IPS-20b (cell line): ENCODE data around the gene CD300C.
"Not testable (repeated sequence)": the region's sequence is repeated elsewhere in the genome, so short reads cannot be mapped to it uniquely, and the experiment has no call there.

Source experiments
- H3K27ac ChIP-seq: one replicate; pipeline ENCODE4 v1.5.1; 2013; ENCODE audit warnings: low read length
- H3K27me3 ChIP-seq: 2 replicates; pipeline ENCODE4 v1.6.1; 2013; ENCODE audit warnings: mild to moderate bottlenecking, low read length, inconsistent platforms; ENCODE audit not compliant: insufficient read depth
- H3K36me3 ChIP-seq: 2 replicates; pipeline ENCODE4 v1.6.1; 2013; ENCODE audit warnings: low read depth, mild to moderate bottlenecking, inconsistent platforms, low read length, moderate library complexity; ENCODE audit not compliant: insufficient read depth
- H3K4me1 ChIP-seq: 2 replicates; pipeline ENCODE4 v1.6.1; 2013; ENCODE audit warnings: mild to moderate bottlenecking, control low read depth, inconsistent platforms, low read length, moderate library complexity; ENCODE audit not compliant: insufficient read depth
- H3K4me3 ChIP-seq: 2 replicates; pipeline ENCODE4 v1.5.1; 2013; ENCODE audit warnings: mild to moderate bottlenecking, low read length, inconsistent platforms
- H3K9ac ChIP-seq: 2 replicates; pipeline ENCODE4 v1.6.1; 2013; ENCODE audit warnings: low read depth, mild to moderate bottlenecking, inconsistent platforms, low read length, moderate library complexity
- H3K9me3 ChIP-seq: 2 replicates; pipeline ENCODE4 v1.6.1; 2013; ENCODE audit warnings: mild to moderate bottlenecking, low read depth, low read length, inconsistent platforms; ENCODE audit not compliant: insufficient read depth

CD300C gene

DNA sequence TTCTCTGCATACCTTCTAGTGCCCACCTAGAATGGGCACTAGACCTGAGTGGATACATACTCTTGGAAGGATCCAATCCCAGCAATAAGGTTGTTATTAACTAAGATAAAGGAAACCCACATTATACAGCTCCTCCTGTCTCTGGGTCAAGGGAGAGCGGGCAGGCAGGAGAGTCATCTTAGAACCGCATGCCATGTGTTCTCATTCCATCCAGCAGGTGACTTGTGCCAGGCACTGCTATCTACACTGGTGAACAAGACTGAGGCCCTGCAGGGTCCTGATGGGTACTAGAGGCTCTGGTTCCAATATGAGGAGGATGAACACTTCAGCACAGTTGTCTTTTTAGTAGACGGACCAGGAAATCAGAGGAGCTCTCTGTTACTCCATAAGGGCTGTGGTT lies 27.3 kb upstream of the CD300C start:
- Histone ChIP-seq H3K27ac (no peak overlapping the region), H3K4me3 (no peak overlapping the region), H3K4me1 (no peaks in the 10 kb centered on the region), H3K9ac (no peak overlapping the region), H3K9me3 (no peaks in the 10 kb centered on the region), H3K27me3 (peaks cover 5% of the 10 kb centered on the region; the same call in 1 of the 2 replicates), H3K36me3 (no peaks in the 10 kb centered on the region)

DNA sequence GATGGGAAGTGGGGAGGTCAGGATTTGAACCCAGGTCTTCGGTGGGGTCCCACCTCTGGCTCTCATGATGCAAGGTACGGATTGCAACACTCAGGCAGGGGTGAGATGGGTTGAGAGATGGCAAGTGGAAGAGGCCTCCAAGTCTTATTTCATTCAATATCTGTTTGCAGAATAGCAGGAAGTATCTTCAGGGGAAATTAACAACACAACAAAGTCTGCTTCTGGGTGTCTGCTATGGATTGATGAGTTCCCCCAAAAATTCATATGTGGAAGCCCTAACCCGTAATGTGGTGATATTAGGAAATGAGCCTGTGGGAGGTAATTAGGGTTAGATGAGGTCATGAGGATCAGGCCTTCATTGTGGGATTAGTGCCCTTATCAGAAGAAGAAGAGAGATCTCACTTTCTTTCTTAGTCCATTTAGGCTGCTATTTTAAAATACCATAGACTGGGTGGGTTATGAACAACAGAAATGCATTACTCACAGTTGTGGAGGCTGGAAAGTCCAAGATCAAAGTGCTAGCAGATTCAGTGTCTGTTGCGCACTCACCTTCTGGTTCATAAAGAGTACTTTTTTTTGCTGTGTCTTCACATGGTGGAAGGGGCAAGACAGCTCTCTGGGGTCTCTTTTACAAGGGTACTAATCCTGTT lies 25.8 kb upstream of the CD300C start:
- Histone ChIP-seq H3K36me3 (no peaks in the 10 kb centered on the region), H3K4me3 (no peak overlapping the region), H3K27me3 (peaks cover 5% of the 10 kb centered on the region; the same call in 1 of the 2 replicates), H3K9ac (no peak overlapping the region), H3K27ac (no peak overlapping the region), H3K9me3 (no peaks in the 10 kb centered on the region), H3K4me1 (no peaks in the 10 kb centered on the region)

- Histone ChIP-seq H3K27me3 (peaks cover 5% of the 10 kb centered on the region; the same call in 1 of the 2 replicates), H3K27ac (no peak overlapping the region), H3K36me3 (no peaks in the 10 kb centered on the region), H3K4me3 (no peak overlapping the region), H3K9me3 (no peaks in the 10 kb centered on the region), H3K9ac (no peak overlapping the region), H3K4me1 (no peaks in the 10 kb centered on the region)
Measured at GRCh38 chr17:74569020-74570003, 23.4 kb upstream of the CD300C start.

- no peaks in the 10 kb centered on the region for H3K4me1 ChIP-seq
- no peaks in the 10 kb centered on the region for H3K27me3 ChIP-seq
- no peak overlapping the region for H3K4me3 ChIP-seq
- no peak overlapping the region for H3K27ac ChIP-seq
- no peak overlapping the region for H3K9ac ChIP-seq
- H3K36me3 ChIP-seq, result no peaks in the 10 kb centered on the region
- no peaks in the 10 kb centered on the region for H3K9me3 ChIP-seq
Measured at GRCh38 chr17:74568106-74568873, 22.4 kb upstream of the CD300C start.

DNA sequence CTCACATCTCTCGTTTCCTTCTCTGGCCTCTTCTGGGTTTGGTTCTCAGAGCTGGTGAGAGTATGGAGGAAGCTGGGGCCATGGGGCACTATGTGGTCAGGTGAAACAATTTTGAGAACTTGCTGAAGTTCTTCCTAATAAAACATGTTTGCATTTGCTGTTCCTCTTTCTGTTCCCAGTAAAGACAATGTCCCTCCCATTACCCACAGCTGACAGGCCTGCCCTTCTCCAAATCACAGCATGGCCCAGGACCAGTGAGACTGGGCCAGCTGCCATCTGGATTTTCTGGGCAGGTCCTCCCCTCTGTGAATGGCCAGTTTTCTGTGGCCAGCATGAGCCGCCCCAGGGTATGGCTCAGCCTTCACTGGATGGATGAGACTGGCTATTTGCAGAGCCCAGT lies 21.5 kb upstream of the CD300C start, which contains the start of gene CD300H:
CD300H (minus strand) TSS at position 113 of the 400 bp plus-strand sequence.
- Histone ChIP-seq H3K9me3 (no peaks in the 10 kb centered on the region), H3K27me3 (no peaks in the 10 kb centered on the region), H3K4me1 (no peaks in the 10 kb centered on the region), H3K4me3 (no peak within 1 kb of the TSS), H3K9ac (no peak within 1 kb of the TSS), H3K36me3 (no peaks in the 10 kb centered on the region), H3K27ac (no peak within 1 kb of the TSS)

DNA sequence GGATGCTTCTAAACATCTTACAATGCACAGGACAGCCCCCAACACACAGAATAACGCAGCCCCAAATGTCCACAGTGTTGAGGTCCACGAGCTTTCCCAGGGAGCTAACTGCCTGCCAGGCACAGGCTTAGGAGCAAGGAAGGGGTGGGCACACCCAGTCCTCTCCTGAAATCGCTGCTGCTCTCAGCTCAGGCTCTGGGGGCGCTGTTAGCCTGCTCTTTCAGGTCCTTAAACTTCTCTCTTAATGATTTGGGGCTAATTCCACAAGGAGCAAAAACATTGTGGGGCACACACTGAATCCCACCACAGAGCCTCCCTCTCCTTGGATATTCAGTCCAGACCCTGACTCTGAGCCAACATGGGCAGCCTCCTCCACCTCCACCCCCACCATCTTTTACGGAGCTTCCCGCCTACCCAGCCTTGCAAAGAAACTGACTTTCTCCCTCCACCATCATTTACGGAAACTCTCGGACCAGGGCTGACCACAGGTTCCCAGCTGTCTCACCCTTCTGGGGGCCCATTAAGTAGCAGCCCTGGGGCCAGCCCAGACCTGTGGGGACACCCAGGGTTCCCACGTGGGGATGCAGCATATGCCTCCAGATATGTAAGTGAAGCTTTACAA lies 20.3 kb upstream of the CD300C start:
- Histone ChIP-seq H3K27me3 (peaks cover 6% of the 10 kb centered on the region), H3K4me3 (no peak overlapping the region), H3K27ac (no peak overlapping the region), H3K4me1 (no peaks in the 10 kb centered on the region), H3K9ac (no peak overlapping the region), H3K9me3 (no peaks in the 10 kb centered on the region), H3K36me3 (no peaks in the 10 kb centered on the region)

DNA sequence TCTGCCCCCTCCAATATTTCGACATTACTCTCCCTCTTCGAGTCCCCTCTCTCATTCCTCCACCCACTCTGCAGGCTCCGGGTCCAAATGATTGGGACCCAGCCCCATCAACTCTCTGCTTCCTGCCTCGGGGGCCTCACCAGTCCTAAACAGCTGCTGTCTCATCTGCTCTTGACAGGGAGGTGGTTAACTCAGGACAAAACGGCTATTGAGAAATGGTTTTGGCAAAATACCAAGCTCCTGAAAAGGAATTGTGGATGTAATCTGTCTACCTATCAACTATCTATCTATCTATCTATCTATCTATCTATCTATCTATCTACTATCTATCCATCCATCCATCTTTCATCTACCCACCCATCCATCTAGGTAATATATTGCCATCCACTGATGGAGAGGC lies 19.2 kb upstream of the CD300C start:
- Histone ChIP-seq H3K4me1 (no peaks in the 10 kb centered on the region), H3K27me3 (peaks cover 16% of the 10 kb centered on the region), H3K4me3 (no peak overlapping the region), H3K9me3 (no peaks in the 10 kb centered on the region), H3K27ac (no peak overlapping the region), H3K36me3 (no peaks in the 10 kb centered on the region), H3K9ac (no peak overlapping the region)

DNA sequence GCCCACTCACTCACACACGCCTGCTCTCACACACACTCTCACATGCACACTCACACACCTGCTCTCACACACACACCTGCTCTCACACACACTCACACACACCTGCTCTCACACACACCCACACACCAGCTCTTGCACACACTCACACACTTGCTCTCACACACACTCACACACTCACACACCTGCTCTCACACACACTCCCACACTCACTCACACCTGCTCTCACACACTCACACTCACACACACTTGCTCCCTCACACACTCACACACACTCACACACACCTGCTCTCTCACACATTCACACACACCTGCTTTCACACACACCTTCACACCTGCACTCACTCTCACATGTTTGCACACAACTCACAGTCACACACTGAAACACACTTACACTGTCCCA lies 17.4 kb upstream of the CD300C start:
- H3K4me3 ChIP-seq, result no peak overlapping the region
- no peaks in the 10 kb centered on the region for H3K36me3 ChIP-seq
- peaks cover under 1% of the 10 kb centered on the region; the same call in 1 of the 2 replicates for H3K4me1 ChIP-seq
- no peaks in the 10 kb centered on the region for H3K9me3 ChIP-seq
- no peak overlapping the region for H3K9ac ChIP-seq
- H3K27ac ChIP-seq, result no peak overlapping the region
- H3K27me3 ChIP-seq, result peaks cover 16% of the 10 kb centered on the region

DNA sequence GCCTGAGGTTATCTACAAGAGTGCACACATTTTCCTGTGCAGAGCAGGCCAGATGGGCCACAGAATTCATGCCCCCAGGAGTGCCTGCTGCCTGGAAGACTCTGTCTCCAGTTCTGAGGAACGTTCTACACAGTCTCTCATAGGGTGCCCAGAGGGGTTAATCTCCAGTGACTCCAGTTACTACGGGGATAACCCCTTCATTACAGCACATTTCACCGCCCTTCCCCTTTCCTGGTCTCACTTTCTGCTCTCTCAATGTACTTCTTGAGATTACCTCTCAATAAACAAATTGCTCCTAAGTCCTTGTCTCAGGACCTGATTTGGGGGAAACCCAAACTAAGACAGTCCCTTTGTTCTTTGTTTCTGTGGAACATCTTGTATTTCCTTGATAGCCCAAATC lies 15.7 kb upstream of the CD300C start:
- no peaks in the 10 kb centered on the region for H3K9me3 ChIP-seq
- H3K4me3 ChIP-seq, result no peak overlapping the region
- H3K27ac ChIP-seq, result no peak overlapping the region
- H3K27me3 ChIP-seq, result peaks cover 26% of the 10 kb centered on the region
- H3K36me3 ChIP-seq, result no peaks in the 10 kb centered on the region
- peaks cover 5% of the 10 kb centered on the region; the same call in 1 of the 2 replicates for H3K4me1 ChIP-seq
- no peak overlapping the region for H3K9ac ChIP-seq

DNA sequence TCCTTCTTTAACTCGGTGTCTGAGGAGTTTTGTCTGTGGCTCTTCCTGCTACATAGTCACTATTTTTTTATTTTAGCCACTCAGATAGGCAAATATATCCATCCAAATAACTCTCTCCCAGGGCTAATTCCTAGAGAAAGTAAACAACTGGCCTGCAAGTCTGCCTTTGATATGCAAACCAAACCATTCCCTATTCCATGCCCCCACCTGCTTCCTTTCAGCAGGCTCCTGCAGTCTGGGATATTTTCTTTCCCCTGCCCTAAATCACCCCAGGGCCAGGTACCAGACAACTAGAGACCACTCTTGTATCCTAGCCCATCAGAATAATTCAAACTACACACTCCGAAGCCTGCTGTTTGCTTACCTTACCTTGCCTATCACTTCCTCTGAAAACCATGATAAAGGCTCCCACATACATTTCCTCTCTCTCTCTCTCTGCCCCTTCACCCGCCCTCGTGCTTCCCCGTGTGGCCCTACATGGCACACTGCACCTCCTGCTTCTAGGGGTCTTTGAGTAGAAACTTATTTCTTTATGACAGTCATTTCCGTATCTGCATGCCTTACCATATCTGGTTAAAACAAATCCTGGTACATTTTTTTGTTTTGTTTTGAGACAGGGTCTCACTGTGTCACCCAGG lies 13.1 kb upstream of the CD300C start:
- no peaks in the 10 kb centered on the region for H3K9me3 ChIP-seq
- H3K27me3 ChIP-seq, result peaks cover 26% of the 10 kb centered on the region
- H3K27ac ChIP-seq, result no peak overlapping the region
- H3K9ac ChIP-seq, result no peak overlapping the region
- peaks cover 5% of the 10 kb centered on the region; the same call in 1 of the 2 replicates for H3K4me1 ChIP-seq
- peak overlapping the region; percentile 29; the same call in 1 of the 2 replicates for H3K4me3 ChIP-seq
- no peaks in the 10 kb centered on the region for H3K36me3 ChIP-seq

DNA sequence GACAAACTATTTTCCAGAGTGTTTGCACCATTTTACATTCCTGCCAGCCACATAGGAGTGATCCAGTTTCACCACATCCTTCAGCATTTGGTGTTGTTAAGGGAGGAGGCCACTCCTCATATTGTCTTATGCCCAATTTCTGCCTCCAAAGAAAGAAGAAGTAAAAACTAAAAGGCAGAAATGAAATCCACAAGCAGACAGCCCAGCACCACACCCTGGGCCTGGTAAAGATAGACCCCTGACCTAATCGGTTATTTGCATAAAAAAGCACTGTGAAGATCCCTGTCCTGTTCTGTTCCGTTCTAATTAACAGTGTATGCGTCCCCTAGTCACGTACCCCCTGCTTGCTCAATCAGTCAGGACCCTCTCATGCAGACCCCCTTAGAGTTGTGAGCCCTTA lies 12.5 kb upstream of the CD300C start:
- H3K4me3 ChIP-seq, result peak overlapping the region; percentile 29; the same call in 1 of the 2 replicates
- not testable (repeated sequence) for H3K4me1 ChIP-seq, H3K9me3 ChIP-seq, H3K27ac ChIP-seq, H3K9ac ChIP-seq, H3K36me3 ChIP-seq
- peaks cover 26% of the 10 kb centered on the region for H3K27me3 ChIP-seq
